Measurements from ENCODE around the gene FAM53A.

DNA sequence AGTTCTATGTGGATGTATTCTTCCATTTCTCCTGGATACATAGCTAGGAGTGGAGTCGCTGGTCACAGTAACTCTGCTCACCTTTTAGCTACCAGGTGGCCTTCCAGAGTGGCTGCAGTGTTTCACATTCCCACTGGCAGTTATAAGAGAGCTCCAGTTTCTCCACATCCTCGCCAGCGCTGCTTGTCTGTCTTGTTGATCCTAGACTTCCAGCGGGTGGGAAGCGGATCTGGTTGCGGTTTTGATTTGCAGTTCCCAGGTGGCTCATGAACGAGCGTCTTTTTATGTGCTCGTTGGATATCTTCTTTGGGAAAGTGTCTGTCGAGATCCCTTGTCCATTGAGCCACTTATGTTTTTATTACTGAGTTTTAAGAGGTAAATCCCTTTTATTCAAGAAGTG, 48.8 kb upstream of the FAM53A start:
- TF ChIP-seq NFRKB (IDR thresholded peaks at IDR 0.05) (no peak), SP1 (IDR thresholded peaks at IDR 0.05) (no peak), TARDBP (IDR thresholded peaks at IDR 0.05) (no peak), L3MBTL2 (conservative IDR thresholded peaks at IDR 0.05) (no peak), ARNT (IDR thresholded peaks at IDR 0.05) (no peak), CTBP1 (IDR thresholded peaks at IDR 0.05; ENCODE audit: borderline replicate concordance) (no peak), ELF4 (IDR thresholded peaks at IDR 0.05) (no peak), FOXA1 (IDR thresholded peaks at IDR 0.05) (no peak), ZNF384 (IDR thresholded peaks at IDR 0.05) (no peak)
- TF ChIP-seq, protein P1, sequence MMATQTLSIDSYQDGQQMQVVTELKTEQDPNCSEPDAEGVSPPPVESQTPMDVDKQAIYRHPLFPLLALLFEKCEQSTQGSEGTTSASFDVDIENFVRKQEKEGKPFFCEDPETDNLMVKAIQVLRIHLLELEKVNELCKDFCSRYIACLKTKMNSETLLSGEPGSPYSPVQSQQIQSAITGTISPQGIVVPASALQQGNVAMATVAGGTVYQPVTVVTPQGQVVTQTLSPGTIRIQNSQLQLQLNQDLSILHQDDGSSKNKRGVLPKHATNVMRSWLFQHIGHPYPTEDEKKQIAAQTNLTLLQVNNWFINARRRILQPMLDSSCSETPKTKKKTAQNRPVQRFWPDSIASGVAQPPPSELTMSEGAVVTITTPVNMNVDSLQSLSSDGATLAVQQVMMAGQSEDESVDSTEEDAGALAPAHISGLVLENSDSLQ (IDR thresholded peaks at IDR 0.05): no peak
